Measurements from ENCODE around the gene RPS18. TPM values are rescaled to one million over a fixed set of nuclear protein-coding genes. Genes with fewer than 3 reads are reported as not detected.

RPS18 gene
- total and polyA plus RNA-seq, 10 of the 15 experiments (the other 5 are each of a cell fraction or from before 2014, with no cell fraction given) = 4,228 to 20,828 (median 7,406) TPM

- no peak; the same call in none of the 2 replicates for TF ChIP-seq CREM (IDR thresholded peaks at IDR 0.05; ENCODE audit: low read depth)
- no peak for TF ChIP-seq PAX8 (IDR thresholded peaks at IDR 0.05)
- no peak for TF ChIP-seq USF1 (IDR thresholded peaks at IDR 0.05; ENCODE audit: borderline replicate concordance, extremely low read length, insufficient read depth, low read depth, low read length)
- TF ChIP-seq MLLT1 (IDR thresholded peaks at IDR 0.05) = peak; percentile 88
- peak; percentile 72 for TF ChIP-seq EED (IDR thresholded peaks at IDR 0.05; ENCODE audit: low read depth)
- peak; percentile 79; the same call in 1 of the 2 replicates for TF ChIP-seq DPF2 (IDR thresholded peaks at IDR 0.05)
- TF ChIP-seq RB1 (IDR thresholded peaks at IDR 0.05; ENCODE audit: borderline replicate concordance) = peak; percentile 66
- TF ChIP-seq MTA2 (IDR thresholded peaks at IDR 0.05; ENCODE audit: low read depth) = peak; percentile 63; the same call in 1 of the 2 replicates
- TF ChIP-seq SUPT20H (IDR thresholded peaks at IDR 0.05; ENCODE audit: borderline replicate concordance, control insufficient read depth, low read depth, low read length) = no peak
- TF ChIP-seq CEBPB (IDR thresholded peaks at IDR 0.05; ENCODE audit: borderline replicate concordance in 1 of 2, low read depth in 2 of 2, low read length in 2 of 2) = no peak
- TF ChIP-seq E4F1 (IDR thresholded peaks at IDR 0.05; ENCODE audit: borderline replicate concordance, partially characterized antibody) = peak; percentile 68
- peak; percentile 47 for TF ChIP-seq KLF5 (IDR thresholded peaks at IDR 0.05; ENCODE audit: partially characterized antibody)
- peak; percentile 85; the same call in 1 of the 2 replicates for TF ChIP-seq MTA3 (IDR thresholded peaks at IDR 0.05; ENCODE audit: borderline replicate concordance, low read length)
- peak; percentile 50 for TF ChIP-seq SKIL (IDR thresholded peaks at IDR 0.05; ENCODE audit: low read depth, poor library complexity, severe bottlenecking)
- TF ChIP-seq SMAD1 (IDR thresholded peaks at IDR 0.05; ENCODE audit: low read depth, partially characterized antibody) = no peak
- no peak for TF ChIP-seq BCL11A (IDR thresholded peaks at IDR 0.05; ENCODE audit: low read depth, low read length)
- TF ChIP-seq IRF5 (IDR thresholded peaks at IDR 0.05; ENCODE audit: borderline replicate concordance) = no peak
- peak; percentile 6 for TF ChIP-seq SIX5 (IDR thresholded peaks at IDR 0.05; ENCODE audit: low read depth, low read length, severe bottlenecking)
- TF ChIP-seq HDAC2 (IDR thresholded peaks at IDR 0.05) = no peak
- TF ChIP-seq KDM1A (IDR thresholded peaks at IDR 0.05; ENCODE audit: borderline replicate concordance) = no peak
- no peak for TF ChIP-seq KAT2A (conservative IDR thresholded peaks at IDR 0.05; ENCODE audit: control insufficient read depth, low read depth, low read length)
- TF ChIP-seq NRF1 (conservative IDR thresholded peaks at IDR 0.05; ENCODE audit: low read depth, low read length) = no peak
Measured at GRCh38 chr6:33299237-33299944, 27.5 kb downstream of the RPS18 start (continued).
